Upper lobe of right lung (tissue), 1 donor: ENCODE results near the gene C19orf85. TPM values are rescaled to one million over a fixed set of nuclear protein-coding genes. Genes with fewer than 3 reads are reported as not detected.

ENCODE experiments used
- ATAC-seq: fragments of 200-7000 bp; cut with Tn5 transposase; one replicate; pipeline ENCODE4 v1.9.1; 2020; ENCODE audit warnings: mild to moderate bottlenecking, moderate library complexity
- DNase-seq: peaks from one replicate; pipeline ENCODE4 v3.0.0-alpha.2; 2020
- H3K27ac ChIP-seq: fragments of 200-600 bp; one replicate; pipeline ENCODE4 v1.8.0; 2022
- H3K27me3 ChIP-seq: fragments of 200-600 bp; one replicate; pipeline ENCODE4 v1.8.0; 2022; ENCODE audit warnings: mild to moderate bottlenecking
- H3K36me3 ChIP-seq: fragments of 200-600 bp; one replicate; pipeline ENCODE4 v1.8.0; 2022
- H3K4me1 ChIP-seq: fragments of 200-600 bp; one replicate; pipeline ENCODE4 v1.8.0; 2022
- H3K4me3 ChIP-seq: fragments of 200-600 bp; one replicate; pipeline ENCODE4 v1.8.0; 2022; ENCODE audit warnings: mild to moderate bottlenecking
- H3K9me3 ChIP-seq: fragments of 200-600 bp; one replicate; pipeline ENCODE4 v1.8.0; 2022
- CTCF ChIP-seq: fragments of 200-600 bp; IDR thresholded peaks from one replicate; pipeline ENCODE4 v1.8.0; 2022; ENCODE audit warnings: antibody characterized with exemption
- intact Hi-C: fragments of 100-400 bp; cut with DNase I; formaldehyde crosslinking; loops from one replicate; pipeline ENCODE4 v1.11.0; 2022
- total RNA-seq: library from RNA; stranded (reverse); fragmentation: NEBNext Ultra II Directional; extraction: Animal tissue kit (Norgen Biotek cat#: 25700); gene quantifications from one replicate; pipeline ENCODE4 v1.2.1, GENCODE V29; 2021
- donor health status: DM: no; HTN: yes; CAD: no; lungs with severe emphysema.

Gene C19orf85
- total RNA-seq, 1 donor from 2014 or later: not detected

- Histone ChIP-seq H3K27me3 (peaks cover 49% of the 10 kb centered on the region), H3K4me3 (no peak overlapping the region), H3K36me3 (no peaks in the 10 kb centered on the region), H3K9me3 (no peaks in the 10 kb centered on the region), H3K27ac (no peak overlapping the region), H3K4me1 (no peaks in the 10 kb centered on the region)
- intact Hi-C loops: no loop called here
- TF ChIP-seq CTCF: no peak
- no peak for DNase-seq
- ATAC-seq: no peak
Measured at GRCh38 chr19:55434356-55434919, 30.1 kb downstream of the C19orf85 start.

- Histone ChIP-seq H3K9me3 (no peaks in the 10 kb centered on the region), H3K27ac (no peak overlapping the region), H3K4me1 (no peaks in the 10 kb centered on the region), H3K4me3 (no peak overlapping the region), H3K27me3 (peaks cover 52% of the 10 kb centered on the region), H3K36me3 (no peaks in the 10 kb centered on the region)
- no peak for TF ChIP-seq CTCF
- intact Hi-C loops: no loop called here
- ATAC-seq: no peak
- no peak for DNase-seq
Measured at GRCh38 chr19:55433292-55433691, 31.3 kb downstream of the C19orf85 start.

- no peak for DNase-seq
- no peak for TF ChIP-seq CTCF
- Histone ChIP-seq H3K4me1 (no peaks in the 10 kb centered on the region), H3K4me3 (no peak overlapping the region), H3K27me3 (peaks cover 57% of the 10 kb centered on the region), H3K27ac (no peak overlapping the region), H3K9me3 (no peaks in the 10 kb centered on the region), H3K36me3 (no peaks in the 10 kb centered on the region)
- ATAC-seq: no peak
- intact Hi-C loops: no loop called here
Measured at GRCh38 chr19:55432241-55432959, 32.2 kb downstream of the C19orf85 start.

- no peak for ATAC-seq
- no peak for TF ChIP-seq CTCF
- H3K27me3 ChIP-seq: peaks cover 57% of the 10 kb centered on the region
- H3K27ac ChIP-seq: no peak overlapping the region
- intact Hi-C loops: no loop called here
- H3K4me1 ChIP-seq: no peaks in the 10 kb centered on the region
- no peaks in the 10 kb centered on the region for H3K9me3 ChIP-seq
- DNase-seq: no peak
- H3K36me3 ChIP-seq: no peaks in the 10 kb centered on the region
- no peak overlapping the region for H3K4me3 ChIP-seq
Measured at GRCh38 chr19:55431183-55431582, 33.4 kb downstream of the C19orf85 start.

- no peak for TF ChIP-seq CTCF
- Histone ChIP-seq H3K4me1 (no peaks in the 10 kb centered on the region), H3K4me3 (no peak overlapping the region), H3K27ac (no peak overlapping the region), H3K36me3 (no peaks in the 10 kb centered on the region), H3K27me3 (peaks cover 34% of the 10 kb centered on the region), H3K9me3 (no peaks in the 10 kb centered on the region)
- ATAC-seq (no peak), DNase-seq (no peak)
- intact Hi-C loops: no loop called here
Measured at GRCh38 chr19:55426042-55426441, 38.5 kb downstream of the C19orf85 start.
